Measurements from ENCODE around the gene AIFM3.

DNA sequence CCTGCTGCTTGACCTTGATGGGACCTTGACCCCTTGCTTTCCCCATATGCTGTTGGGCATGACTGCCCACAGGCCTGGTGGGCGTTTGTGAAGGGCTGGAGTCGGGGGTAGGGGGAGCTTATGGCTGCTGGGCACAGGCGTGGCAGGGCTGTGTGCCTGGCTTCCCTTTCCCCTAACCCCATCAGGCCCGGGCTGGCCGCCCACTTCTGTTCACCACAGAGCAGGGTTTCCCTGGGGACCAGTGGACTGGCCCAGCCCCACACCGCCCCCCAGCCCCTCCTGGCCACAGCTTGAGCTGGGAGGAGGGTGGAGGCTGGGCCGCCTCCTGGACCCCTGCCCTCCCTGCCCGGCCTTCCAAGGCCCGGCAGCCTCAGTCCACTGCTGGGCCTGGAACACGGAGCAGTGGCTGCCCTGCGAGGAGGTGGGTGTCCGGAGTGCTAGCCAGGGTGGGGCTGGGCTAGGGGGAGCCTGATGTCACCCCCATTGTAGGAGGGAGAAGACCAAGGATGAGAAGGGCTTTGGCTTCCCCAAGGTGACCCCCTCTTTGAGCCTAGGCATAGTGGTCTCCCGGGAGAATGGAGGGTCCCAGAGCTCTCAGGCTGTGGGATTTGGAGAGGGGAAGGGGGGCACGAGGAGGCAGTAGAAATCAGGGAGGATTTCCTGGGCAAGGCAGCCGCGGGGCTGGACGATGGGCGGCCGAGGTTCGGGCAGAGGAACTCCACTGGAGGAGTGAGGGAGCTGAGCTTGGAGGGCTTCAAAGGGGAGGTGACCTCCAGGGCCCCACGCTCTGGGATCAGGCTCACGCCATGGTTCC, at the start of gene AIFM3:
- TF ChIP-seq, protein P1, sequence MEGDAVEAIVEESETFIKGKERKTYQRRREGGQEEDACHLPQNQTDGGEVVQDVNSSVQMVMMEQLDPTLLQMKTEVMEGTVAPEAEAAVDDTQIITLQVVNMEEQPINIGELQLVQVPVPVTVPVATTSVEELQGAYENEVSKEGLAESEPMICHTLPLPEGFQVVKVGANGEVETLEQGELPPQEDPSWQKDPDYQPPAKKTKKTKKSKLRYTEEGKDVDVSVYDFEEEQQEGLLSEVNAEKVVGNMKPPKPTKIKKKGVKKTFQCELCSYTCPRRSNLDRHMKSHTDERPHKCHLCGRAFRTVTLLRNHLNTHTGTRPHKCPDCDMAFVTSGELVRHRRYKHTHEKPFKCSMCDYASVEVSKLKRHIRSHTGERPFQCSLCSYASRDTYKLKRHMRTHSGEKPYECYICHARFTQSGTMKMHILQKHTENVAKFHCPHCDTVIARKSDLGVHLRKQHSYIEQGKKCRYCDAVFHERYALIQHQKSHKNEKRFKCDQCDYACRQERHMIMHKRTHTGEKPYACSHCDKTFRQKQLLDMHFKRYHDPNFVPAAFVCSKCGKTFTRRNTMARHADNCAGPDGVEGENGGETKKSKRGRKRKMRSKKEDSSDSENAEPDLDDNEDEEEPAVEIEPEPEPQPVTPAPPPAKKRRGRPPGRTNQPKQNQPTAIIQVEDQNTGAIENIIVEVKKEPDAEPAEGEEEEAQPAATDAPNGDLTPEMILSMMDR (conservative IDR thresholded peaks at IDR 0.05; ENCODE audit: low read depth in 2 of 2), result no peak
- TF ChIP-seq POLR2AphosphoS5 (IDR thresholded peaks at IDR 0.05; ENCODE audit: low read depth) (no peak), EZH2 (IDR thresholded peaks at IDR 0.05; ENCODE audit: low read depth, unreplicated experiment) (no peak), EZH2phosphoT487 (IDR thresholded peaks at IDR 0.05; ENCODE audit: unreplicated experiment) (no peak)
